Breast epithelium (tissue), 4 donors: Measurements from ENCODE around the gene MAPKAP1. TPM values are rescaled to one million over a fixed set of nuclear protein-coding genes. Genes with fewer than 3 reads are reported as not detected.

Experiments
- DNase-seq, 2 donors: peaks; one replicate each; pipeline ENCODE4 v3.0.0-alpha.2; 2019; ENCODE audit warnings: low spot score in 2 of 2
- H3K27ac ChIP-seq, 2 donors: fragments of 200-600 bp; sonication (generic) in 1 of 2; one replicate each; pipeline ENCODE4 v1.5.1; 2016 to 2019; ENCODE audit warnings: mild to moderate bottlenecking in 1 of 2
- H3K27me3 ChIP-seq, 2 donors: fragments of 200-600 bp; sonication (generic) in 1 of 2; one replicate each; pipeline versions ENCODE4 v1.5.1 to v1.6.0; 2017 to 2019; ENCODE audit warnings: control low read depth in 1 of 2, mild to moderate bottlenecking in 1 of 2
- H3K36me3 ChIP-seq: fragments of 200-600 bp; one replicate; pipeline ENCODE4 v1.5.1; 2019
- H3K4me1 ChIP-seq, 2 donors: fragments of 200-600 bp; sonication (generic); one replicate each; pipeline ENCODE4 v1.5.1; 2016 to 2019; ENCODE audit warnings: control low read depth in 1 of 2
- H3K4me3 ChIP-seq, 3 donors: fragments of 200-600 bp; sonication (generic); 1 replicate in 2 of 3; 2 replicates in 1 of 3; pipeline ENCODE4 v1.5.1; 2016 to 2019; ENCODE audit warnings: mild to moderate bottlenecking in 3 of 3, moderate library complexity in 2 of 3
- H3K9me3 ChIP-seq, 2 donors: fragments of 200-600 bp; sonication (generic) in 1 of 2; one replicate each; pipeline ENCODE4 v1.5.1; 2016 to 2019; ENCODE audit warnings: control low read depth in 1 of 2
- CTCF ChIP-seq, 3 donors: fragments of 450-650 bp; IDR thresholded peaks; one replicate each; pipeline ENCODE4 v1.5.1; 2016 to 2017; ENCODE audit warnings: antibody characterized with exemption in 3 of 3, mild to moderate bottlenecking in 3 of 3, moderate library complexity in 3 of 3
- POLR2A ChIP-seq: fragments of 450-650 bp; IDR thresholded peaks from one replicate; pipeline ENCODE4 v1.6.1; 2016; ENCODE audit warnings: antibody characterized with exemption, mild to moderate bottlenecking, moderate library complexity
- POLR2AphosphoS5 ChIP-seq, 3 donors: sonication (generic); formaldehyde crosslinking; IDR thresholded peaks; one replicate each; pipeline ENCODE4 v1.6.1; 2017; ENCODE audit warnings: antibody characterized with exemption in 3 of 3
- intact Hi-C: fragments of 100-400 bp; cut with DNase I; formaldehyde crosslinking; loops from one replicate; pipeline ENCODE4 v1.15.1; 2023; ENCODE audit warnings: low total_unique reads
- total RNA-seq, 3 donors: library from RNA; depleted of rRNA; stranded (reverse); fragments of >200 nt; gene quantifications; one replicate each; pipeline ENCODE4 v1.1.0, GENCODE V29; 2016

MAPKAP1 gene
- total RNA-seq, 3 donors from 2014 or later: 61.3 to 81.9 (median 78.6) TPM

- no peak overlapping the region for H3K4me3 ChIP-seq
- no peak overlapping the region for H3K27ac ChIP-seq
Observed at GRCh38 chr9:125744616-125745015, 37.6 kb upstream of the MAPKAP1 start.

GRCh38 chr9:125743682-125744428 lies 36.8 kb upstream of the MAPKAP1 start:
- Histone ChIP-seq H3K4me3 (no peak overlapping the region), H3K9me3 (no peaks in the 10 kb centered on the region), H3K27me3 (no peaks in the 10 kb centered on the region), H3K27ac (no peak overlapping the region), H3K36me3 (no peaks in the 10 kb centered on the region), H3K4me1 (no peaks in the 10 kb centered on the region)
- intact Hi-C loops: no loop called here
- DNase-seq: no peak
- no peak for TF ChIP-seq POLR2A
- no peak for TF ChIP-seq POLR2AphosphoS5 (IDR thresholded peaks at IDR 0.05)
- TF ChIP-seq CTCF (IDR thresholded peaks at IDR 0.05): no peak

More at GRCh38 chr9:125744616-125745015, 37.6 kb upstream of the MAPKAP1 start:
- intact Hi-C loops: loop anchor here (5.0 kb wide), 1 partner anchor 337 kb away; no protein-coding TSS in a partner anchor
- Histone ChIP-seq H3K9me3 (no peaks in the 10 kb centered on the region), H3K4me1 (no peaks in the 10 kb centered on the region), H3K36me3 (no peaks in the 10 kb centered on the region), H3K27me3 (no peaks in the 10 kb centered on the region)
- no peak for DNase-seq
- no peak for TF ChIP-seq POLR2A
- TF ChIP-seq POLR2AphosphoS5 (IDR thresholded peaks at IDR 0.05): no peak
- TF ChIP-seq CTCF (IDR thresholded peaks at IDR 0.05): no peak

GRCh38 chr9:125742657-125743056 lies 35.6 kb upstream of the MAPKAP1 start:
- intact Hi-C loops: no loop called here
- no peak for DNase-seq
- TF ChIP-seq POLR2AphosphoS5 (IDR thresholded peaks at IDR 0.05) (no peak), CTCF (IDR thresholded peaks at IDR 0.05) (no peak), POLR2A (no peak)
- Histone ChIP-seq H3K36me3 (no peaks in the 10 kb centered on the region), H3K9me3 (no peaks in the 10 kb centered on the region), H3K4me1 (no peaks in the 10 kb centered on the region), H3K27me3 (no peaks in the 10 kb centered on the region), H3K27ac (no peak overlapping the region), H3K4me3 (no peak overlapping the region)

- intact Hi-C loops: no loop called here
- DNase-seq: no peak
- TF ChIP-seq CTCF (IDR thresholded peaks at IDR 0.05) (no peak), POLR2AphosphoS5 (IDR thresholded peaks at IDR 0.05) (no peak), POLR2A (no peak)
- Histone ChIP-seq H3K36me3 (no peaks in the 10 kb centered on the region), H3K9me3 (no peaks in the 10 kb centered on the region), H3K4me3 (no peak overlapping the region), H3K27me3 (no peaks in the 10 kb centered on the region), H3K27ac (no peak overlapping the region), H3K4me1 (no peaks in the 10 kb centered on the region)
Observed at GRCh38 chr9:125739436-125739835, 32.4 kb upstream of the MAPKAP1 start.

- Histone ChIP-seq H3K27ac (no peak overlapping the region), H3K4me1 (no peaks in the 10 kb centered on the region), H3K36me3 (no peaks in the 10 kb centered on the region), H3K27me3 (no peaks in the 10 kb centered on the region), H3K9me3 (no peaks in the 10 kb centered on the region), H3K4me3 (no peak overlapping the region)
- no peak for TF ChIP-seq POLR2AphosphoS5 (IDR thresholded peaks at IDR 0.05)
- TF ChIP-seq CTCF (IDR thresholded peaks at IDR 0.05): no peak
- no peak for TF ChIP-seq POLR2A
- intact Hi-C loops: no loop called here
- DNase-seq: no peak
Observed at GRCh38 chr9:125732562-125732961, 25.6 kb upstream of the MAPKAP1 start.
